HUES6 (cell line): ENCODE results near the gene CADM2.

Experiments used
- H3K27ac ChIP-seq: 2 replicates; pipeline ENCODE4 v1.7.0; 2013; ENCODE audit warnings: low read depth, mild to moderate bottlenecking, low read length, inconsistent platforms
- H3K27me3 ChIP-seq: 2 replicates; pipeline ENCODE4 v1.6.1; 2013; ENCODE audit warnings: low read length; ENCODE audit not compliant: control insufficient read depth, insufficient read depth
- H3K36me3 ChIP-seq: 2 replicates; pipeline ENCODE4 v1.6.1; 2013; ENCODE audit warnings: low read length; ENCODE audit not compliant: control insufficient read depth, insufficient read depth
- H3K4me1 ChIP-seq: 2 replicates; pipeline ENCODE4 v1.6.1; 2013; ENCODE audit warnings: low read length; ENCODE audit not compliant: control insufficient read depth, insufficient read depth
- H3K4me3 ChIP-seq: 2 replicates; pipeline ENCODE4 v1.5.1; 2013; ENCODE audit warnings: low read depth, low read length
- H3K9ac ChIP-seq: one replicate; pipeline ENCODE4 v1.6.1; 2013; ENCODE audit warnings: mild to moderate bottlenecking, low read length
- H3K9me3 ChIP-seq: 2 replicates; pipeline ENCODE4 v1.6.1; 2013; ENCODE audit warnings: low read depth, low read length; ENCODE audit not compliant: control insufficient read depth, insufficient read depth

The CADM2 gene

GRCh38 chr3:84962415-84962814 is 3.6 kb downstream of the CADM2 start:
- Histone ChIP-seq H3K27me3 (peaks cover 30% of the 10 kb centered on the region), H3K9ac (no peak overlapping the region), H3K4me3 (no peak overlapping the region), H3K36me3 (no peaks in the 10 kb centered on the region), H3K4me1 (peaks cover 48% of the 10 kb centered on the region), H3K27ac (no peak overlapping the region), H3K9me3 (no peaks in the 10 kb centered on the region)

GRCh38 chr3:84963137-84963536 is 4.3 kb downstream of the CADM2 start:
- no peaks in the 10 kb centered on the region for H3K36me3 ChIP-seq
- peaks cover 30% of the 10 kb centered on the region for H3K27me3 ChIP-seq

GRCh38 chr3:84965141-84965540 is 6.4 kb downstream of the CADM2 start:
- peaks cover 53% of the 10 kb centered on the region for H3K4me1 ChIP-seq
- H3K9ac ChIP-seq = no peak overlapping the region
- no peaks in the 10 kb centered on the region for H3K36me3 ChIP-seq
- H3K9me3 ChIP-seq = no peaks in the 10 kb centered on the region
- peaks cover 20% of the 10 kb centered on the region for H3K27me3 ChIP-seq
- peak overlapping the region; percentile 3; the same call in 1 of the 2 replicates for H3K27ac ChIP-seq
- H3K4me3 ChIP-seq = no peak overlapping the region

More at GRCh38 chr3:84963137-84963536, 4.3 kb downstream of the CADM2 start:
- Histone ChIP-seq H3K9me3 (no peaks in the 10 kb centered on the region), H3K9ac (no peak overlapping the region), H3K4me1 (peaks cover 47% of the 10 kb centered on the region), H3K27ac (no peak overlapping the region), H3K4me3 (no peak overlapping the region)

GRCh38 chr3:84967767-84968581 is 9.2 kb downstream of the CADM2 start:
- Histone ChIP-seq H3K36me3 (no peaks in the 10 kb centered on the region), H3K4me1 (peaks cover 38% of the 10 kb centered on the region), H3K4me3 (peak overlapping the region; percentile 37; the same call in 1 of the 2 replicates), H3K27ac (no peak overlapping the region), H3K9ac (no peak overlapping the region), H3K27me3 (no peaks in the 10 kb centered on the region), H3K9me3 (no peaks in the 10 kb centered on the region)

- Histone ChIP-seq H3K36me3 (no peaks in the 10 kb centered on the region), H3K9ac (no peak overlapping the region), H3K9me3 (no peaks in the 10 kb centered on the region), H3K27me3 (no peaks in the 10 kb centered on the region), H3K4me1 (peaks cover 31% of the 10 kb centered on the region), H3K4me3 (no peak overlapping the region), H3K27ac (no peak overlapping the region)
These were observed 10.0 kb downstream of the CADM2 start for GRCh38 chr3:84968701-84969235.

GRCh38 chr3:84974347-84974746 is 15.6 kb downstream of the CADM2 start:
- Histone ChIP-seq H3K4me1 (no peaks in the 10 kb centered on the region; the same call in 1 of the 2 replicates), H3K4me3 (no peak overlapping the region), H3K9ac (no peak overlapping the region), H3K27me3 (no peaks in the 10 kb centered on the region), H3K9me3 (no peaks in the 10 kb centered on the region), H3K27ac (no peak overlapping the region), H3K36me3 (no peaks in the 10 kb centered on the region)

GRCh38 chr3:84977021-84977420 is 18.2 kb downstream of the CADM2 start:
- H3K27me3 ChIP-seq = no peaks in the 10 kb centered on the region
- H3K27ac ChIP-seq = no peak overlapping the region
- no peaks in the 10 kb centered on the region for H3K9me3 ChIP-seq
- H3K4me3 ChIP-seq = no peak overlapping the region
- H3K36me3 ChIP-seq = no peaks in the 10 kb centered on the region
- H3K4me1 ChIP-seq = no peaks in the 10 kb centered on the region; the same call in 1 of the 2 replicates
- no peak overlapping the region for H3K9ac ChIP-seq

GRCh38 chr3:84978843-84979242 is 20.1 kb downstream of the CADM2 start:
- Histone ChIP-seq H3K27ac (no peak overlapping the region), H3K4me1 (no peaks in the 10 kb centered on the region), H3K4me3 (no peak overlapping the region), H3K27me3 (no peaks in the 10 kb centered on the region), H3K9me3 (no peaks in the 10 kb centered on the region), H3K9ac (no peak overlapping the region), H3K36me3 (no peaks in the 10 kb centered on the region)

GRCh38 chr3:84980011-84980410 is 21.2 kb downstream of the CADM2 start:
- no peaks in the 10 kb centered on the region for H3K9me3 ChIP-seq
- no peak overlapping the region for H3K9ac ChIP-seq
- no peaks in the 10 kb centered on the region for H3K27me3 ChIP-seq
- no peak overlapping the region for H3K27ac ChIP-seq
- H3K36me3 ChIP-seq = no peaks in the 10 kb centered on the region
- H3K4me1 ChIP-seq = no peaks in the 10 kb centered on the region
- no peak overlapping the region for H3K4me3 ChIP-seq

- no peaks in the 10 kb centered on the region for H3K9me3 ChIP-seq
- no peaks in the 10 kb centered on the region for H3K36me3 ChIP-seq
- no peaks in the 10 kb centered on the region for H3K4me1 ChIP-seq
- H3K27ac ChIP-seq = no peak overlapping the region
- no peaks in the 10 kb centered on the region for H3K27me3 ChIP-seq
- H3K4me3 ChIP-seq = no peak overlapping the region
- no peak overlapping the region for H3K9ac ChIP-seq
These were observed 21.7 kb downstream of the CADM2 start for GRCh38 chr3:84980456-84980855.

- no peaks in the 10 kb centered on the region for H3K36me3 ChIP-seq
- no peaks in the 10 kb centered on the region for H3K9me3 ChIP-seq
- H3K4me3 ChIP-seq = no peak overlapping the region
- H3K4me1 ChIP-seq = no peaks in the 10 kb centered on the region
- no peak overlapping the region for H3K9ac ChIP-seq
- no peak overlapping the region for H3K27ac ChIP-seq
- no peaks in the 10 kb centered on the region for H3K27me3 ChIP-seq
These were observed 24.7 kb downstream of the CADM2 start for GRCh38 chr3:84983490-84983889.
